Activated T-helper 2 cell treated with anti-CD3 and anti-CD28 coated beads, Interferon-gamma antibody, Interleukin-2, Interleukin-4, amounts not matched to agents 10 μg/mL and 5 μg/mL and 100 μg/mL, durations not matched to agents 14 hours and 24 hours and 36 hours (primary cell): ENCODE measurements around the gene PCF11. TPM values are rescaled to one million over a fixed set of nuclear protein-coding genes. Genes with fewer than 3 reads are reported as not detected.
A peak's percentile ranks its signal among the peaks of the same experiment; 100 is the strongest.

Experiments used
- DNase-seq: peaks from one replicate; pipeline ENCODE4 v3.0.0; 2021; ENCODE audit warnings: low spot score
- H3K27ac Mint-ChIP-seq: one replicate; pipeline ENCODE4 v1.8.0; 2021; ENCODE audit warnings: mixed read lengths
- H3K27me3 Mint-ChIP-seq: one replicate; pipeline ENCODE4 v1.8.0; 2021; ENCODE audit warnings: low read depth, mixed read lengths
- H3K36me3 Mint-ChIP-seq: one replicate; pipeline ENCODE4 v1.8.0; 2021; ENCODE audit warnings: low read depth, mixed read lengths
- H3K4me1 Mint-ChIP-seq: one replicate; pipeline ENCODE4 v1.8.0; 2021; ENCODE audit warnings: low read depth, mixed read lengths
- H3K4me3 Mint-ChIP-seq: one replicate; pipeline ENCODE4 v1.8.0; 2021; ENCODE audit warnings: low read depth, mild to moderate bottlenecking, moderate library complexity, mixed read lengths
- H3K9me3 Mint-ChIP-seq: one replicate; pipeline ENCODE4 v1.8.0; 2021; ENCODE audit warnings: mixed read lengths
- intact Hi-C: fragments of 100-400 bp; cut with micrococcal nuclease; formaldehyde crosslinking; loops from one replicate; pipeline ENCODE4 v1.15.1; 2023
- total RNA-seq: library from RNA; stranded (reverse); gene quantifications from 2 replicates; pipeline ENCODE4 v1.2.3, GENCODE V29; 2022

PCF11 gene
- total RNA-seq, 1 donor from 2014 or later, result 63.0 TPM

- no peaks in the 10 kb centered on the region for H3K9me3 Mint-ChIP-seq
- H3K27me3 Mint-ChIP-seq, result no peaks in the 10 kb centered on the region
- no peak for DNase-seq
- peaks cover 54% of the 10 kb centered on the region for H3K36me3 Mint-ChIP-seq
- H3K27ac Mint-ChIP-seq, result no peak overlapping the region
- no peak overlapping the region for H3K4me3 Mint-ChIP-seq
- H3K4me1 Mint-ChIP-seq, result peaks cover 11% of the 10 kb centered on the region
- intact Hi-C loops, result no loop called here
Observed at GRCh38 chr11:83187465-83187864, 30.5 kb downstream of the PCF11 start.

DNA sequence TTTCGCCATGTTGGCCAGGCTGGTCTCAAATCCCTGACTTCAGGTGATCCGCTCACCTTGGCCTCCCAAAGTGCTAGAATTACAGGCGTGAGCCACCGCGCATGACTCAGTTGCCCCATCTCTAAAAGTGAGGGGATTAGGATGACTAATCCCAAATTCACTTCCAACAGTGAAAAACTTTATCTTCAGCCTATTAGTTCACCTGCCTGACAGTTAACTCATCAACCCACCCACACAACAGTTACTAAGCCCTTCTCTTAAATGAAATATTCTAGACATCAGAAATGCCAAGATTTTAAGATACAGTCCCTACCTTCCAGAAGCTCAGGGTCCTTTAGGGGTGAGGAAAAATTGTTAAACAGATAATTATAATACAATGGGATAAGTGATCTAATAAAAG lies 34.6 kb downstream of the PCF11 start:
- no peaks in the 10 kb centered on the region for H3K9me3 Mint-ChIP-seq
- peak overlapping the region; percentile 41 for H3K4me3 Mint-ChIP-seq
- H3K27ac Mint-ChIP-seq, result no peak overlapping the region
- H3K27me3 Mint-ChIP-seq, result no peaks in the 10 kb centered on the region
- DNase-seq, result no peak
- intact Hi-C loops, result no loop called here
- H3K36me3 Mint-ChIP-seq, result peaks cover 39% of the 10 kb centered on the region
- H3K4me1 Mint-ChIP-seq, result peaks cover 21% of the 10 kb centered on the region

DNA sequence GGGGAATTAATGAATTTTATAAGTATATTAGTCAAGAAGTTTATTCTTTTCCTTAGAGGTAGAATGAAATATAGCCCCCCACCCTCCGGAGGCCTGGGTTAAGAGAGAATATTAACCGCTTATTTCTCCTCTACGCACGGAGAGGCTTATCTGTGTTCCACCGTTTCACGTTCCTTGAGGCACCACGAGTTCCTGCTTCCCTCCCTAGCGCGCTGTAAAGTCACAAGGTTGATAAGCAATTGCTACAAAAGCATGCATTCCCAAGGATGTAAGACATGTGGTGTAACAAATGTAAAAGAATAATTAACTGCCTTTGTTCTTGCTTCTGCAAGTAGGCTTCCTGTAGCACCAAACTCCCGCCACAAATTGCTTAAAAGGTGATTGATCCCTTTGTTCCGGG lies 35.1 kb downstream of the PCF11 start:
- Mint-ChIP-seq H3K27ac (peak overlapping the region; percentile 92), H3K4me1 (peaks cover 20% of the 10 kb centered on the region), H3K4me3 (peak overlapping the region; percentile 99), H3K36me3 (peaks cover 35% of the 10 kb centered on the region), H3K27me3 (no peaks in the 10 kb centered on the region), H3K9me3 (no peaks in the 10 kb centered on the region)
- intact Hi-C loops, result loop anchor here (2.0 kb wide), 1 partner anchor 195 kb away; no protein-coding TSS in a partner anchor
- no peak for DNase-seq

DNA sequence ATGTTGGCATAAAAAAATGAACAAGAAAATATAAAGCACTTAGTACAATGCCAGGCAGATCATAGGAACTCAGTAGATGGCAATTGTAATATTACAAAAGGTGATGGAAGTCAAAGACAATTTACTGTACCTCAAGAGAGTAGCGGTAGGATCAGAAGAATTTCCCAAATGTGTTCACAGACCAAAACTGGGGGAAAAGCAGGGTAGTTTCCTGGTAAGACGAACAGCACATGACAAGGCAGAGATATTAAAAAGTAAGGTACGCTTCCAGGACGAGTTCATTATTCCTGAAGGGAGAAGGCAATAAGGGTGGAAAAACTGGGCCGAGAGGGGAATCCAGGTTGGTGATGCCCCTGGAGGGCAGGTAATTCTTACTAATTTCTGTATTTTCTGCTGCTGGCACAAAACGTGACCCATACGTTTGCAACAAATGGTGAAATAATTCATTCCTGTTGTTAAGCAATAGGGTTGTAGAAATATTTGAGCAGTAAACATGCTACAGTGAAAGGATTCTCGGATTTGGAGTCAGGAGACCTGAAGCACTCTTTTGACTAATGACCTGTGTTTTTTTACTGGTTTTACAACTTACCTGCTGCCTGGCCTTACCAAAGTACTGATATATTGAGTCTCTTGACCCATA lies 35.8 kb downstream of the PCF11 start:
- no peak for DNase-seq
- intact Hi-C loops, result loop anchor here (1.0 to 2.0 kb wide), 3 partner anchors 36 to 291 kb away; partner anchors contain the start of gene DDIAS
- Mint-ChIP-seq H3K9me3 (no peaks in the 10 kb centered on the region), H3K4me1 (peaks cover 21% of the 10 kb centered on the region), H3K27ac (peak overlapping the region; percentile 92), H3K4me3 (peak overlapping the region; percentile 99), H3K27me3 (no peaks in the 10 kb centered on the region), H3K36me3 (peaks cover 30% of the 10 kb centered on the region)

GRCh38 chr11:83193315-83194280 lies 36.7 kb downstream of the PCF11 start, which contains the start of gene ANKRD42:
Gene ANKRD42, plus strand, starts transcription at chr11:83193712. Its CDS starts 959 bp downstream, at chr11:83194671.
- Mint-ChIP-seq H3K4me1 (peaks cover 21% of the 10 kb centered on the region), H3K27ac (peak within 1 kb of the TSS; percentile 92), H3K27me3 (no peaks in the 10 kb centered on the region), H3K9me3 (no peaks in the 10 kb centered on the region), H3K4me3 (peak within 1 kb of the TSS; percentile 99), H3K36me3 (peaks cover 26% of the 10 kb centered on the region)
- peak; percentile 82 for DNase-seq
- intact Hi-C loops, result loop anchor here (1.0 to 2.0 kb wide), 6 partner anchors 37 to 292 kb away; partner anchors contain the start of genes CCDC90B and DDIAS

DNA sequence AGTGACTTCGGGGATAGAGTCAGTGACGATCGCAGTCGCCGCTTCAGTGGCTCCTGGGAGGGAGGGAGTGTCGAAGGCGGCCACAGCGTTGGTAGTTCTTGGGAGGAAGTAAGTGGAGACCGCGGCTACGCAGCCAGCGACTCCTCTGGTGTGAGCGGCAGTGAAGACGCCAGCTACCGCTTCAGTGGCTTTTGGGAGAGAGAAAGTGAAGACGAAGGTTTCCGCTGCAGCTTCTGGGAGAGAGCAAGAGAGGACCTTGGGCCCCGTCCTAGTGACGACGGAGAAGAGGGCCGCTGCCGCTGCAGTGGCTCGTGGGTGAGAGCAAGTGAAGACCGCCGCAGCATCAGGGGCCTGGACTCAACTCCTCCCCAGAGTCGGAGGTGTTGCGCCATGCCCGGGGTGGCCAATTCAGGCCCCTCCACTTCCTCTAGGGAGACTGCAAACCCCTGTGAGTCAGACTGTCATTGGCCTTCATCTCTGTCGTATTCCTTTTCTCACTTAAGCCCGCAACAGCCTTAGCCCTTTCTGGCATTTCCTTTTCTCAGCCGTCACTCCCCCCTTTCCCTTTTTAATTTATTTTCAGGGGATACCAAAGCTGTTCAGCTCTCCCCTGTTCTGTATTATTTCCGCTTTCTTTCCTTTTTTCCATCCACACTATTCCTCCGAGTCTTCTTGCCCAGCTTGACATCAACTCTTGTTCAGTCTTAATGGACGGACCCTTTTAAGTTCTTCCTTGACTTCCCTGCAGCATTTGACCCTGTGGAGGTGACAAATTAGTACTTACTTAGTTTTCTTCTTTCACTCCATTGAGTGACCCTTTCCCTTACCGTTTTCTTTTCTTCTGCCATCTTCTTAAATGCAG lies 37.6 kb downstream of the PCF11 start:
- peak; percentile 65 for DNase-seq
- Mint-ChIP-seq H3K4me3 (peak overlapping the region; percentile 99), H3K9me3 (no peaks in the 10 kb centered on the region), H3K27me3 (no peaks in the 10 kb centered on the region), H3K27ac (peak overlapping the region; percentile 92), H3K4me1 (peaks cover 21% of the 10 kb centered on the region), H3K36me3 (peaks cover 20% of the 10 kb centered on the region)
- intact Hi-C loops, result loop anchor here (1.0 to 2.0 kb wide), 3 partner anchors 56 to 122 kb away; partner anchors contain the start of gene CCDC90B

DNA sequence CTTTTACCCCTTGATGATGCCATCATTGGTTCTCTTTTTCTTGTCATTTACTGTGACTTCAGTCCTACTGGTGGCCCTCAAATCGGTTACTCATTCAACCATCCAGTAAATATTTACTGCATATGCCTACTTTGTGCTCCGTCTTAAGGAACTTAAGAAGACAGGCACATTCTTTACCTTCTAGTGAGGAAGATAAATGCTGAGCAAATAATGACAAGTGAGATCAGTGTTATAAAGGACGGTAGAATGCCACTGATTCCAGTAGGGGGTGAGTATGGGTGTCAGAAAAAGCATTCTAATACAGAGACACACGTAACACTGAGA lies 38.2 kb downstream of the PCF11 start:
- Mint-ChIP-seq H3K27me3 (no peaks in the 10 kb centered on the region), H3K4me1 (peaks cover 21% of the 10 kb centered on the region), H3K9me3 (no peaks in the 10 kb centered on the region), H3K36me3 (peaks cover 20% of the 10 kb centered on the region), H3K4me3 (peak overlapping the region; percentile 99), H3K27ac (peak overlapping the region; percentile 92)
- intact Hi-C loops, result loop anchor here (2.0 kb wide), 1 partner anchor 56 kb away; no protein-coding TSS in a partner anchor
- no peak for DNase-seq

DNA sequence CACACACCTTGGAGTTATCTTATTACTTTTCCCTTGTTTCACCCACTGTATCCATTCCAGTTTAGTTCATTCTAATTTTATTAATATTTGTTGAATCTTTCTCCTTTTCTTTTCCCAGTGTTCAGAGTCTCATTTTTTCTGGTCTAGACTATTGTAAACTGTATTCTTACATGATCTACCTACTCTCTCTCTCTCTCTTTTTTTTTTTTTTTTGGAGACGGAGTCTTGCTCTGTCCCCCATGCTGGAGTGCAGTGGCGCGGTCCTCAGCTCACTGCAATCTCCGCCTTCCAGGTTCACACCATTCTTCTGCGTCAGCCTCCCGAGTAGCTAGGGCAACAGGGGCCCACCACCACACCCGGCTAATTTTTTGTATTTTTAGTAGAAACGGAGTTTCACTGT lies 38.7 kb downstream of the PCF11 start:
- no peak overlapping the region for H3K27ac Mint-ChIP-seq
- no peaks in the 10 kb centered on the region for H3K9me3 Mint-ChIP-seq
- peak overlapping the region; percentile 35 for H3K4me3 Mint-ChIP-seq
- intact Hi-C loops, result loop anchor here (2.0 kb wide), 1 partner anchor 55 kb away; no protein-coding TSS in a partner anchor
- H3K27me3 Mint-ChIP-seq, result no peaks in the 10 kb centered on the region
- peaks cover 21% of the 10 kb centered on the region for H3K4me1 Mint-ChIP-seq
- H3K36me3 Mint-ChIP-seq, result peaks cover 20% of the 10 kb centered on the region
- no peak for DNase-seq

- peaks cover 3% of the 10 kb centered on the region for H3K4me1 Mint-ChIP-seq
- no peaks in the 10 kb centered on the region for H3K36me3 Mint-ChIP-seq
- no peak for DNase-seq
- no peak overlapping the region for H3K27ac Mint-ChIP-seq
- intact Hi-C loops, result no loop called here
- H3K27me3 Mint-ChIP-seq, result no peaks in the 10 kb centered on the region
- no peak overlapping the region for H3K4me3 Mint-ChIP-seq
- no peaks in the 10 kb centered on the region for H3K9me3 Mint-ChIP-seq
Observed at GRCh38 chr11:83200035-83200434, 43.1 kb downstream of the PCF11 start.

DNA sequence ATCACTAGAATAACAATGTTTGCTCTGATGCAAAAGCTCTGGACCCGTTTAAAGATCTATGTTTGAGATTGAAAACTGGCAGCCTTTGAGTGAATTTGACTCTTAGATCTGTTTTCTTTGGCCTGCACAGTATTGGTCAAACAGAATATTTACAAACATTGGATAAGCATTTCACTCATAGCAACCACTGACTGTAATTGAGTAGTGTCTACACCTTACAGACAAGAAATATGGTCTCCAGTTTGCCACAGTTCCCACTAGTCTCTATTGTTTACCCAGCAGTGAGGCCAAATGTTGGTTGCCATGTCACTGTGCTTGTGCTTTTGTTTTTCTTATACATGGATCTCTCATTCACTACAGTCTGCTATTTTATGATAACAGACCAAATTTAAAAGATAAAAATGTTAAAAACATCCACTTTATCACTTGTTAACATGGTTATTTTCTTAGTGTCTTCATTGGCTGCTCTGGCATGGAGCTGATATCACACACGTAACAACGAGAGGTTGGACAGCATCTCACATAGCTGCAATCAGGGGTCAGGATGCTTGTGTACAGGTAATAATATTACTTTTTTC lies 48.8 kb downstream of the PCF11 start:
- no peak overlapping the region for H3K27ac Mint-ChIP-seq
- intact Hi-C loops, result no loop called here
- no peak overlapping the region for H3K4me3 Mint-ChIP-seq
- H3K27me3 Mint-ChIP-seq, result no peaks in the 10 kb centered on the region
- no peaks in the 10 kb centered on the region for H3K9me3 Mint-ChIP-seq
- H3K36me3 Mint-ChIP-seq, result no peaks in the 10 kb centered on the region
- DNase-seq, result no peak
- no peaks in the 10 kb centered on the region for H3K4me1 Mint-ChIP-seq

- intact Hi-C loops, result no loop called here
- Mint-ChIP-seq H3K36me3 (no peaks in the 10 kb centered on the region), H3K4me3 (no peak overlapping the region), H3K4me1 (no peaks in the 10 kb centered on the region), H3K27me3 (no peaks in the 10 kb centered on the region), H3K27ac (no peak overlapping the region), H3K9me3 (no peaks in the 10 kb centered on the region)
- no peak for DNase-seq
Observed at GRCh38 chr11:83206221-83206620, 49.3 kb downstream of the PCF11 start.
